CD8-positive, alpha-beta memory T cell (primary cell): ENCODE results near the gene SLC6A20. TPM values are rescaled to one million over a fixed set of nuclear protein-coding genes. Genes with fewer than 3 reads are reported as not detected.

Experiments
- CTCF ChIA-PET: fragments of 350-600 bp; sonication (Branson Sonifier 250); formaldehyde crosslinking; loops from one replicate; lab custom pipeline; 2021; ENCODE audit warnings: antibody characterized with exemption; lab: Charles Lee
- POLR2A ChIA-PET: fragments of 350-600 bp; sonication (Branson Sonifier 250); formaldehyde crosslinking; loops from one replicate; lab custom pipeline; 2021; ENCODE audit warnings: antibody characterized with exemption; lab: Charles Lee
- DNase-seq, 5 donors: peaks; one replicate each; pipeline versions ENCODE4 v3.0.0 to v3.0.0-alpha.2; 2020 to 2022; ENCODE audit warnings: mixed read lengths in 1 of 5
- H3K27ac ChIP-seq: one replicate; pipeline ENCODE4 v1.7.0; 2013; ENCODE audit warnings: low read depth, mild to moderate bottlenecking, low read length, moderate library complexity
- H3K27me3 ChIP-seq: 2 replicates; pipeline ENCODE4 v1.7.0; 2013; ENCODE audit warnings: low read length, mild to moderate bottlenecking; ENCODE audit not compliant: insufficient read depth, poor library complexity, severe bottlenecking
- H3K36me3 ChIP-seq: 2 replicates; pipeline ENCODE4 v1.7.0; 2013; ENCODE audit warnings: mild to moderate bottlenecking, low read length, moderate library complexity; ENCODE audit not compliant: insufficient read depth
- H3K4me1 ChIP-seq: 2 replicates; pipeline ENCODE4 v1.7.0; 2013; ENCODE audit warnings: mild to moderate bottlenecking, low read length, moderate library complexity; ENCODE audit not compliant: insufficient read depth
- H3K4me3 ChIP-seq: 2 replicates; pipeline ENCODE4 v1.7.0; 2013; ENCODE audit warnings: mild to moderate bottlenecking, low read length
- H3K9me3 ChIP-seq: 2 replicates; pipeline ENCODE4 v1.7.0; 2013; ENCODE audit warnings: mild to moderate bottlenecking, low read length
- H3K27ac Mint-ChIP-seq, 8 donors: one replicate each; pipeline ENCODE4 v1.8.0; 2020 to 2021; ENCODE audit warnings: mixed read lengths in 8 of 8, mild to moderate bottlenecking in 6 of 8, inconsistent platforms in 3 of 8, moderate library complexity in 3 of 8
- H3K27me3 Mint-ChIP-seq, 2 donors: one replicate each; pipeline ENCODE4 v1.8.0; 2020 to 2021; ENCODE audit warnings: mixed read lengths in 2 of 2, mild to moderate bottlenecking in 1 of 2, moderate library complexity in 1 of 2
- H3K36me3 Mint-ChIP-seq, 3 donors: one replicate each; pipeline ENCODE4 v1.8.0; 2020 to 2021; ENCODE audit warnings: mixed read lengths in 3 of 3, inconsistent platforms in 1 of 3, mild to moderate bottlenecking in 1 of 3
- H3K4me1 Mint-ChIP-seq, 3 donors: one replicate each; pipeline ENCODE4 v1.8.0; 2020 to 2021; ENCODE audit warnings: mixed read lengths in 3 of 3, inconsistent platforms in 1 of 3, mild to moderate bottlenecking in 1 of 3
- H3K4me3 Mint-ChIP-seq, 7 donors: one replicate each; pipeline ENCODE4 v1.8.0; 2020 to 2021; ENCODE audit warnings: mixed read lengths in 7 of 7, mild to moderate bottlenecking in 6 of 7, moderate library complexity in 4 of 7, inconsistent platforms in 2 of 7
- H3K9me3 Mint-ChIP-seq, 5 donors: one replicate each; pipeline ENCODE4 v1.8.0; 2020 to 2022; ENCODE audit warnings: mixed read lengths in 5 of 5, mild to moderate bottlenecking in 3 of 5, moderate library complexity in 2 of 5, inconsistent platforms in 1 of 5
- polyA plus RNA-seq: library from polyadenylated mRNA; unstranded; fragments of 300-500 nt; fragmentation: Illumina TruSeq; gene quantifications from one replicate; pipeline ENCODE4 v1.2.3, GENCODE V29; 2021
- total RNA-seq, 2 experiments: library from RNA; stranded (reverse); gene quantifications; one replicate each; pipeline ENCODE4 v1.2.3, GENCODE V29; 2021

The SLC6A20 gene
- total and polyA plus RNA-seq, 3 experiments from 2014 or later: not detected

DNA sequence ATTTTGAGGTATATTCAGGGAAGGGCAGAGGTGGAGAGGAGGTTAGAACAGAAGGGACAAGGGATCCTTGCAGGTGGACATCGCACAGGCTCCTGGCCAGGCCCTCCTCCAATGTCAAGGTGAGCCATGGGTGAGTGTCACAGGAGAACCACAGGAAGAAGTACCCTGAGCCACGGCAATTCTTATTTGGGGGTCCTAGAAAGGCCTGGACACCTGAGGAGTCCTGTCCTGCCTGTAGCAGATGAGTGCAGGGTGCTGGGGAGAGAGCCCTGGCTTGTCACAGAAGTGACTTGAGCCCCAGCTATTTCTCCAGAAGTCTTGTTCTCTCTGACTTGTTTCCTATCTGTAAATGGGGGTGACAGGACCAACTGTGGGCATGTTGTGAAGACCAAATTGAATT lies 4.3 kb downstream of the SLC6A20 start:
- no peak overlapping the region for H3K4me3 ChIP-seq
- ChIA-PET CTCF (no interaction called here), POLR2A (no interaction called here)
- Mint-ChIP-seq H3K9me3 (peaks cover 3 to 17% (median 13%) of the 10 kb centered on the region in 5 donors), H3K27me3 (peaks cover 12 to 41% of the 10 kb centered on the region in 2 donors), H3K36me3 (peaks cover 0 to 15% (median 1%) of the 10 kb centered on the region in 3 donors), H3K4me3 (no peak overlapping the region), H3K4me1 (peaks cover 7 to 13% (median 11%) of the 10 kb centered on the region in 3 donors), H3K27ac (peak overlapping the region in 1 of 8 donors; percentile 44)
- H3K9me3 ChIP-seq: no peaks in the 10 kb centered on the region
- no peak overlapping the region for H3K27ac ChIP-seq
- no peaks in the 10 kb centered on the region for H3K36me3 ChIP-seq
- no peak for DNase-seq
- H3K27me3 ChIP-seq: peaks cover 35% of the 10 kb centered on the region
- peaks cover 11% of the 10 kb centered on the region for H3K4me1 ChIP-seq

DNA sequence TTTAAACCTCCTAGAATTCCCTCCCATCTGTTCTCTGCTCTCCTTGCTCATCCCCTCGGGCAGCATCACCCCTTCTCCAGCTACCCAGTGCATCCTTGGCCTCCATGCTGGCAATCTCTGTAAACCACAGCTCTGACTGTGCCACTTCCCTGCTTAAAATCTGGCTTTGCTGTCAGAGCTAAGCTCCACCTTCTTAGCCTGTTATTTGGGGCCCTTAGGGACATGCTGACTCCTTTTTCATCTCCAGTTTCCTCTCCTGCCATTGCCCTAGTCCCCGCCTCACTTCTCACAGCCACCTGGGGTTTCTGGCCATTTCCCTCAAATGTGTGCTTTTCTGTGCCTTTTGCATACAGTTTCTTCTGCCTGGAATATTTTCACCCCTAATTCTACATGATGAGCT lies 5.7 kb downstream of the SLC6A20 start:
- H3K27me3 Mint-ChIP-seq: peaks cover 7 to 33% of the 10 kb centered on the region in 2 donors
- POLR2A ChIA-PET: no interaction called here
- no peaks in the 10 kb centered on the region for H3K9me3 ChIP-seq
- peak overlapping the region in 1 of 8 donors; percentile 43 for H3K27ac Mint-ChIP-seq
- DNase-seq: no peak
- peaks cover 21% of the 10 kb centered on the region for H3K27me3 ChIP-seq
- H3K4me1 Mint-ChIP-seq: peaks cover 3 to 5% (median 4%) of the 10 kb centered on the region in 3 donors
- no peak overlapping the region for H3K4me3 Mint-ChIP-seq
- CTCF ChIA-PET: no interaction called here
- H3K36me3 ChIP-seq: no peaks in the 10 kb centered on the region
- no peak overlapping the region for H3K27ac ChIP-seq
- peaks cover 3 to 17% (median 13%) of the 10 kb centered on the region in 5 donors for H3K9me3 Mint-ChIP-seq
- no peak overlapping the region for H3K4me3 ChIP-seq
- H3K36me3 Mint-ChIP-seq: peaks cover 0 to 15% (median 1%) of the 10 kb centered on the region in 3 donors
- peaks cover under 1% of the 10 kb centered on the region for H3K4me1 ChIP-seq

DNA sequence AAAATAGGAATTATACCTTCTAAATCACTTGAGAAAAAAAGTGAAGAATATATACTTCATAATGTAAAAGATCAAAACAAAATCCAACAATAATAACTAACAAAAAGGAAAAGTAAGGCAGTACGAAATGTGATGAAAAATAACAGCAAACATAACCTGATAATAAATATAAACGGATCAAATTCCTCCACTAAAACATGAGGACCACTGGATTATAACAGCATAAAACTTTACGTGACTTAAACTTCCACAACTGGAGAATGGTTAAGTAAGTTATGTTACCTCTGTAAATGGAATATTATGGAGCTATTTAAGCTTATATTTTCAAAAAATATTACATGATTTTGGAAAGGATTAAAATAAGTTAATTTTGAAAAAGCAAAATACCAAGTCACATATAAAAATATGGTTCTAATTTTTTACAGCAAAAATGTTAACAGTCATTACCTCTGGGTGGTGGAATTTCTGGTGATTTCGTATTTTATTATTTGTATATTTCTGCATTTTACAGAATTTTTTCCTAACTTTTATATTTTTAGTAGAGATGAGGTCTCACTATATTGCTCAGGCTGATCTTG lies 7.0 kb downstream of the SLC6A20 start:
- no peaks in the 10 kb centered on the region for H3K9me3 ChIP-seq
- H3K27ac ChIP-seq: no peak overlapping the region
- POLR2A ChIA-PET: no interaction called here
- no peak overlapping the region for H3K27ac Mint-ChIP-seq
- H3K36me3 ChIP-seq: no peaks in the 10 kb centered on the region
- H3K4me3 Mint-ChIP-seq: no peak overlapping the region
- H3K36me3 Mint-ChIP-seq: peaks cover 1 to 24% (median 2%) of the 10 kb centered on the region in 3 donors
- peaks cover 9% of the 10 kb centered on the region for H3K27me3 ChIP-seq
- no peaks in the 10 kb centered on the region for H3K4me1 Mint-ChIP-seq
- CTCF ChIA-PET: no interaction called here
- H3K4me1 ChIP-seq: no peaks in the 10 kb centered on the region
- peaks cover 11 to 21% of the 10 kb centered on the region in 2 donors for H3K27me3 Mint-ChIP-seq
- H3K9me3 Mint-ChIP-seq: peaks cover 3 to 20% (median 18%) of the 10 kb centered on the region in 5 donors
- no peak overlapping the region for H3K4me3 ChIP-seq
- DNase-seq: no peak

DNA sequence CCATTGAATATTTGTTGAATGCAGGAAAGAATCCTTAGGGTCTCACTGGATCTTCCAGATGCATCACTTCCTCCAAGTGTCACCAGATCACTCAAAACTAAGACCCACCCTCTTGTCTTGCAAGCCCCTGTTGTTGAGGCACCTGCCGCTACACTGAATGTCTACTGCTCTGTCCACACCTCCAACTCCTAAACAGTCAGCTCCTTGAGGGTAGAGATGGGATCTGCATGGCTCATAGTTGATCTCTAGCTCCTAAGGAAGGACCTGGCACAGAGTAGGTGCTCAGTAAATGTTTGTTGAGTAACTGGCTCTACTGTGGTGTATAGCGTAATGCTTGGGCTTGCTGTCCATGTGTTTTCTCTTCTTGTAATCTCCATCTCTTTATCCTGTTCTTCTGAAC lies 8.8 kb downstream of the SLC6A20 start:
- Histone ChIP-seq H3K36me3 (no peaks in the 10 kb centered on the region), H3K27ac (no peak overlapping the region), H3K4me1 (no peaks in the 10 kb centered on the region), H3K27me3 (no peaks in the 10 kb centered on the region), H3K4me3 (no peak overlapping the region), H3K9me3 (no peaks in the 10 kb centered on the region)
- H3K4me3 Mint-ChIP-seq: no peak overlapping the region
- DNase-seq: no peak
- ChIA-PET POLR2A (no interaction called here), CTCF (no interaction called here)
- H3K36me3 Mint-ChIP-seq: peaks cover 1 to 29% (median 2%) of the 10 kb centered on the region in 3 donors
- no peaks in the 10 kb centered on the region for H3K4me1 Mint-ChIP-seq
- peaks cover 3 to 22% (median 20%) of the 10 kb centered on the region in 5 donors for H3K9me3 Mint-ChIP-seq
- H3K27me3 Mint-ChIP-seq: peaks cover 9 to 10% of the 10 kb centered on the region in 2 donors
- no peak overlapping the region for H3K27ac Mint-ChIP-seq

DNA sequence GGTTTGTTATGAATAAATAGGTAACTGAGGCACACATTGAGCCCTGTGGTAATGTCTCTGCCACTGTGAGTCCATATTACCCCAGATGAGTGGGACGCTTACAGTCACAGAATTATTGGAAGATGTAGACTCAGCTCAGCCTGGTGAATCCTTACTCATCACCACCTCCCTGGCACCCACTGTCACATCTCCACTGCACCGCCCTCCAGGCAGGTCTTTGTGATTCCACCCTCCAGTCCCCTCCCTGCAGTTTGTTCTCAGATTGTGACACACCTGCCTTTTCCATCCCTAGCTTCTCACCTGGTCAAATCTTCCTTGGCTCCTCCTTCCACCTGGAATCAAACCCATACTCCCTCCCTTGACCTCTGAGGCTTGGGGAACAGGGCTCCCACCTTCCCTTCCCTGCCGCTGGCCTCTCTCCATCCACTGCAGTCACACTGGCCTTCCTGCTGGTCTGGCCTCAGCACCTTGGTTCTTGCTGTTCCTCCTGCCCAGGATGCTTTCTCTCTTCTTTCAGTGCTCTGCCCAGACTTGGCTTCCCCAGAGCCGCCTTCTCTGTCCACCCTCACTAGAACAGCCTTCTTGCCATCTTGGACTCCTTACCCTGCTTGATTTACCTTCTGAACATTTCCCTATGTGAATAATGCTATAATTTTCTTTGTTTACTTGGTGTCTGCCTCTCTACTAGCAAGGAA lies 9.4 kb downstream of the SLC6A20 start:
- ChIA-PET POLR2A (no interaction called here), CTCF (no interaction called here)
- no peak for DNase-seq
- Histone ChIP-seq H3K27ac (no peak overlapping the region), H3K9me3 (no peaks in the 10 kb centered on the region), H3K4me3 (no peak overlapping the region), H3K27me3 (no peaks in the 10 kb centered on the region), H3K4me1 (no peaks in the 10 kb centered on the region), H3K36me3 (no peaks in the 10 kb centered on the region)
- peaks cover 3 to 22% (median 20%) of the 10 kb centered on the region in 5 donors for H3K9me3 Mint-ChIP-seq
- H3K36me3 Mint-ChIP-seq: peaks cover 1 to 29% (median 2%) of the 10 kb centered on the region in 3 donors
- H3K27me3 Mint-ChIP-seq: peaks cover 9 to 10% of the 10 kb centered on the region in 2 donors
- no peaks in the 10 kb centered on the region for H3K4me1 Mint-ChIP-seq
- no peak overlapping the region for H3K27ac Mint-ChIP-seq
- no peak overlapping the region for H3K4me3 Mint-ChIP-seq

DNA sequence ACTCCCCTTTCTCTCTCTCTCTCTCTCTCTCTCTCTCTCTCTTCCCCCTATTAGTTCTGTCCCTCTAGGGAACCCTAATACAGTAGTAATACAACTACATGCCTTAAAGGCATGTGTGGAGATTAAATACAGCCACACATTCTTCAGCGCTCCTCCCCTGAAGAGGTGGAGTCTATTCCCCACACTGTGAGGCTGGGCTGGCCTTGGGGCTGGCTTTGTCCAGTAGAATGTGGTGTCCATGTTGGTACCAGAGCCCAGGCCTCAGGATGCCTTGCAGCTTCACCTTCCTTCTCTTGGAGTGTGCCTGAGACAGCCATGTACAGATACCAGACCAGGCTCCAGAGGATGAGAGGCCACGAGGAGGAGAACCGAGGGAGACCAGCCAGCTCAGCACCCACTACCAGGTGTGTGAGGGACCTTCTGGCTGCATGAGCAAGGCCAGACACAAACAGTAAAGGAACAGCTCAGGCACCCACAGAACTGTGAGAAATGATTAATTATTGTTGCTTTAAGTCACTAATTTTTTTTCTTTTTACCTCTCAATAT lies 10.7 kb downstream of the SLC6A20 start:
- H3K27me3 Mint-ChIP-seq: peaks cover 6 to 10% of the 10 kb centered on the region in 2 donors
- Histone ChIP-seq H3K9me3 (no peaks in the 10 kb centered on the region), H3K4me1 (no peaks in the 10 kb centered on the region), H3K27me3 (no peaks in the 10 kb centered on the region), H3K27ac (no peak overlapping the region), H3K4me3 (no peak overlapping the region), H3K36me3 (no peaks in the 10 kb centered on the region)
- no peak overlapping the region for H3K4me3 Mint-ChIP-seq
- ChIA-PET POLR2A (no interaction called here), CTCF (no interaction called here)
- peaks cover 3 to 22% (median 18%) of the 10 kb centered on the region in 5 donors for H3K9me3 Mint-ChIP-seq
- H3K4me1 Mint-ChIP-seq: no peaks in the 10 kb centered on the region
- DNase-seq: no peak
- H3K27ac Mint-ChIP-seq: no peak overlapping the region
- H3K36me3 Mint-ChIP-seq: peaks cover 1 to 27% (median 2%) of the 10 kb centered on the region in 3 donors

DNA sequence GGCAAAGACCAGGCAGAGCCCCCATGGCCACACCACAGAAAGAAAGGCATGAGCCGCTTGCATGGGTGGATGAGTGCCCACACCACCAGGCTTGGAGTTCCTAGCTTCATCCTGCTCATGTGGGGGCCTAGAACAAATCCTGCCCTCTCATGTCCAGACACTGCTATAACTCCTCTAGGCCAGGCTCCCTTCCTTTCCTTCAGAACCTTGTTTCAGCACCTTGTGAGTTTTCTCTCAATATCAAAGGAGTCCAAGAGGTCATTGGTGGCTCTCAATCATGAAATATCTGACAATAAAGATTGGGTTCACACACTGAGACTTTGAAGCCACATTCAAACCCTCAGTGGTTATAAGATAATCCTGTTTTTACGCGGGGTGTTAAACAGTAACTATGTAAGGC lies 12.7 kb downstream of the SLC6A20 start:
- Mint-ChIP-seq H3K9me3 (peaks cover 0 to 8% (median 5%) of the 10 kb centered on the region in 5 donors), H3K27ac (no peak overlapping the region), H3K4me3 (no peak overlapping the region), H3K36me3 (peaks cover 0 to 14% (median 2%) of the 10 kb centered on the region in 3 donors), H3K4me1 (no peaks in the 10 kb centered on the region), H3K27me3 (peaks cover 0 to 10% of the 10 kb centered on the region in 2 donors)
- H3K9me3 ChIP-seq: no peaks in the 10 kb centered on the region
- H3K36me3 ChIP-seq: no peaks in the 10 kb centered on the region
- POLR2A ChIA-PET: no interaction called here
- no peak overlapping the region for H3K4me3 ChIP-seq
- H3K27me3 ChIP-seq: no peaks in the 10 kb centered on the region
- CTCF ChIA-PET: no interaction called here
- no peak for DNase-seq
- no peaks in the 10 kb centered on the region for H3K4me1 ChIP-seq
- H3K27ac ChIP-seq: no peak overlapping the region

DNA sequence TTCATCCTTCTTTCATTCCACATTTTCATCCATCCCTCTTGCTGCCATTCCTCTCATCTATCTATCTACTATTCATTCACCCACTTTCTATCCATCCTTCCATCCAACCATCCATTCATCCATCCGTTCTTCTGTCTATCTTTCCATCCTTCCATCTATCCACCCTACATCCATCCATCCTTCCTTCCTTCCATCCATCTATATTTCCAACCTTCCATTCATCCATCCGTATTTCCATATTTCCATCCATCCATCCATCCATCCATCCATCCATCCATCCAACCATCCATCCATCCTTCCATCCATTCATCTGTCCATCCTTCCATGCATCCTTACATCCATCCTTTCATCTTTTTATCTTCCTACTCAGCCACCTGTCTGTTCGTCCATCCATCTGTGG lies 14.0 kb downstream of the SLC6A20 start:
- Mint-ChIP-seq H3K27me3 (peaks cover 0 to 12% of the 10 kb centered on the region in 2 donors), H3K4me1 (no peaks in the 10 kb centered on the region), H3K36me3 (peaks cover 0 to 14% (median 2%) of the 10 kb centered on the region in 3 donors), H3K27ac (no peak overlapping the region), H3K4me3 (no peak overlapping the region), H3K9me3 (peaks cover 0 to 8% (median 5%) of the 10 kb centered on the region in 5 donors)
- ChIA-PET POLR2A (no interaction called here), CTCF (no interaction called here)
- no peaks in the 10 kb centered on the region for H3K4me1 ChIP-seq
- H3K9me3 ChIP-seq: no peaks in the 10 kb centered on the region
- no peaks in the 10 kb centered on the region for H3K27me3 ChIP-seq
- H3K36me3 ChIP-seq: no peaks in the 10 kb centered on the region
- no peak for DNase-seq
- no peak overlapping the region for H3K4me3 ChIP-seq
- no peak overlapping the region for H3K27ac ChIP-seq
